MCF 10A (cell line): ENCODE data around the gene GALNT16. TPM values are rescaled to one million over a fixed set of nuclear protein-coding genes. Genes with fewer than 3 reads are reported as not detected.

ENCODE experiments used
- BruUV-seq: library from RNA; stranded (reverse); fragments of 400-500 nt; replicated peaks from 2 replicates; lab custom pipeline; 2021; lab: Mats Ljungman, UMichigan
- CTCF ChIA-PET: fragments of 300-600 bp; sonication (Branson Sonifier 250); formaldehyde crosslinking; extraction: SDS; loops from one replicate; lab custom pipeline; 2021; ENCODE audit warnings: antibody characterized with exemption, inconsistent platforms; lab: Yijun Ruan, JAX
- POLR2A ChIA-PET: fragments of 300-600, 350-650 bp; sonication (Branson Sonifier 250); formaldehyde crosslinking; extraction: SDS; loops from one replicate; lab custom pipeline; 2020; ENCODE audit warnings: antibody characterized with exemption, inconsistent platforms; lab: Yijun Ruan, JAX
- DNase-seq: peaks from one replicate; pipeline ENCODE4 v3.0.0-alpha.2; 2018; ENCODE audit not compliant: unreplicated experiment
- H3K27ac Mint-ChIP-seq: one replicate; pipeline ENCODE4 v1.8.0; 2022; ENCODE audit warnings: mild to moderate bottlenecking, low read depth, mixed read lengths; ENCODE audit not compliant: unreplicated experiment
- H3K27me3 Mint-ChIP-seq: one replicate; pipeline ENCODE4 v1.8.0; 2022; ENCODE audit warnings: mixed read lengths; ENCODE audit not compliant: insufficient read depth, unreplicated experiment
- H3K36me3 Mint-ChIP-seq: one replicate; pipeline ENCODE4 v1.8.0; 2022; ENCODE audit warnings: mild to moderate bottlenecking, moderate library complexity, mixed read lengths; ENCODE audit not compliant: insufficient read depth, unreplicated experiment
- H3K4me1 Mint-ChIP-seq: one replicate; pipeline ENCODE4 v1.8.0; 2022; ENCODE audit warnings: mixed read lengths; ENCODE audit not compliant: insufficient read depth, unreplicated experiment
- H3K4me3 Mint-ChIP-seq: one replicate; pipeline ENCODE4 v1.8.0; 2022; ENCODE audit warnings: mild to moderate bottlenecking, moderate library complexity, mixed read lengths; ENCODE audit not compliant: unreplicated experiment
- H3K9me3 Mint-ChIP-seq: one replicate; pipeline ENCODE4 v1.8.0; 2022; ENCODE audit warnings: mixed read lengths; ENCODE audit not compliant: unreplicated experiment
- intact Hi-C: fragments of 100-400 bp; cut with micrococcal nuclease; formaldehyde crosslinking; loops from 2 replicates; pipeline ENCODE4 v1.14.1; 2022
- total RNA-seq: library from RNA; stranded (reverse); gene quantifications from 2 replicates; pipeline ENCODE4 v1.2.3, GENCODE V29; 2022
- TF ChIP-seq, protein P1 (sequence below): fragments of 200-600 bp; IDR thresholded peaks from one replicate; pipeline ENCODE4 v1.8.0; 2022; ENCODE audit warnings: antibody characterized with exemption, mild to moderate bottlenecking; ENCODE audit not compliant: unreplicated experiment

GALNT16 gene
- total RNA-seq, 1 experiment from 2014 or later = not detected

DNA sequence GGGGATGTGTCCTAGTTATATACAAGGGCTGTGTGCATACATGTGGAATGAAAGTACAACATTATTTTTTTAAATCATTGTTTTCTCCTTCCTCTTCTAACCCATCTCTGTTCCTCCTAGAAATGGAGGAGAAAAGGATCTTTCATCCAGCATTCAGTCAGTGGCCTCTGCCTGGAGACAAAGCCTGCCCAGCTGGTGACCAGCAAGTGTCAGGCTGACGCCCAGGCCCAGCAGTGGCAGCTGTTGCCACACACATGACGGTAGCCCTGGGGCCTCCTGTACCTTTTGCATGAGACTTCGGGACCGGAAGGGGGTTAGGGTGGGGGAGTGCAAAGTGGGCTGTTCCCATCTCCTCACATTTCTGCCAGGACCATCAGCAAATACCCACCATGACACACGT is 92.0 kb downstream of the GALNT16 start:
- CTCF ChIA-PET = no interaction called here

DNA sequence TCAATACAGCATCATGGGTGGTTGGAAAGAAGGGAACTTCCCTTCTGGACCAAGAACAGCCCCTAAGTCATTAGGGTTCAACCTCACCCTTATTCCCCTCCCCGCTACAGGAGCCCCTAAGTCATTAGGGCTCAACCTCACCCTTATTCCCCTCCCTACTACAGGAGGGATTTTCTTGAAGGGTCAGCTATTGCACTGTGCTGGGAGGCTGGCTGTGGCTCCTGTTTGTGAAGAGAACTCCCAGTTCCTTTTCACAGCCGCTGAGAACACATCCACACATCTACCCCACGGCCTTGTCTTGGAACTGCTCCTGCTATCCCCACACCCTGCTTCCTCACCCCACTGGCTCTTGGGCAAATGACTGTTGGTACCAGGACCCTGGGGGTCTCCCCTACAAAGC is 93.2 kb downstream of the GALNT16 start:
- H3K36me3 Mint-ChIP-seq = peaks cover 6% of the 10 kb centered on the region
- DNase-seq = no peak
- ChIA-PET CTCF (no interaction called here), POLR2A (interaction anchor here (1.0 kb wide), 1 partner anchor 21 kb away, joined by 3 read pairs; no protein-coding TSS in a partner anchor)
- no peaks in the 10 kb centered on the region for H3K27me3 Mint-ChIP-seq
- no TSS peak for BruUV-seq
- H3K4me3 Mint-ChIP-seq = no peak overlapping the region
- H3K27ac Mint-ChIP-seq = no peak overlapping the region
- TF ChIP-seq, protein P1, sequence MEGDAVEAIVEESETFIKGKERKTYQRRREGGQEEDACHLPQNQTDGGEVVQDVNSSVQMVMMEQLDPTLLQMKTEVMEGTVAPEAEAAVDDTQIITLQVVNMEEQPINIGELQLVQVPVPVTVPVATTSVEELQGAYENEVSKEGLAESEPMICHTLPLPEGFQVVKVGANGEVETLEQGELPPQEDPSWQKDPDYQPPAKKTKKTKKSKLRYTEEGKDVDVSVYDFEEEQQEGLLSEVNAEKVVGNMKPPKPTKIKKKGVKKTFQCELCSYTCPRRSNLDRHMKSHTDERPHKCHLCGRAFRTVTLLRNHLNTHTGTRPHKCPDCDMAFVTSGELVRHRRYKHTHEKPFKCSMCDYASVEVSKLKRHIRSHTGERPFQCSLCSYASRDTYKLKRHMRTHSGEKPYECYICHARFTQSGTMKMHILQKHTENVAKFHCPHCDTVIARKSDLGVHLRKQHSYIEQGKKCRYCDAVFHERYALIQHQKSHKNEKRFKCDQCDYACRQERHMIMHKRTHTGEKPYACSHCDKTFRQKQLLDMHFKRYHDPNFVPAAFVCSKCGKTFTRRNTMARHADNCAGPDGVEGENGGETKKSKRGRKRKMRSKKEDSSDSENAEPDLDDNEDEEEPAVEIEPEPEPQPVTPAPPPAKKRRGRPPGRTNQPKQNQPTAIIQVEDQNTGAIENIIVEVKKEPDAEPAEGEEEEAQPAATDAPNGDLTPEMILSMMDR = no peak
- peaks cover 5% of the 10 kb centered on the region for H3K4me1 Mint-ChIP-seq
- intact Hi-C loops = no loop called here
- no peaks in the 10 kb centered on the region for H3K9me3 Mint-ChIP-seq

More for the DNA sequence above, 92.0 kb downstream of the GALNT16 start:
- no peaks in the 10 kb centered on the region for H3K9me3 Mint-ChIP-seq
- no peak for DNase-seq
- H3K36me3 Mint-ChIP-seq = peaks cover 6% of the 10 kb centered on the region
- intact Hi-C loops = no loop called here
- BruUV-seq = no TSS peak
- POLR2A ChIA-PET = interaction anchor here (0.8 kb wide), 1 partner anchor 13 kb away, joined by 3 read pairs; no protein-coding TSS in a partner anchor
- H3K4me3 Mint-ChIP-seq = no peak overlapping the region
- TF ChIP-seq, protein P1 = no peak
- H3K4me1 Mint-ChIP-seq = peaks cover 5% of the 10 kb centered on the region
- no peak overlapping the region for H3K27ac Mint-ChIP-seq
- H3K27me3 Mint-ChIP-seq = no peaks in the 10 kb centered on the region

DNA sequence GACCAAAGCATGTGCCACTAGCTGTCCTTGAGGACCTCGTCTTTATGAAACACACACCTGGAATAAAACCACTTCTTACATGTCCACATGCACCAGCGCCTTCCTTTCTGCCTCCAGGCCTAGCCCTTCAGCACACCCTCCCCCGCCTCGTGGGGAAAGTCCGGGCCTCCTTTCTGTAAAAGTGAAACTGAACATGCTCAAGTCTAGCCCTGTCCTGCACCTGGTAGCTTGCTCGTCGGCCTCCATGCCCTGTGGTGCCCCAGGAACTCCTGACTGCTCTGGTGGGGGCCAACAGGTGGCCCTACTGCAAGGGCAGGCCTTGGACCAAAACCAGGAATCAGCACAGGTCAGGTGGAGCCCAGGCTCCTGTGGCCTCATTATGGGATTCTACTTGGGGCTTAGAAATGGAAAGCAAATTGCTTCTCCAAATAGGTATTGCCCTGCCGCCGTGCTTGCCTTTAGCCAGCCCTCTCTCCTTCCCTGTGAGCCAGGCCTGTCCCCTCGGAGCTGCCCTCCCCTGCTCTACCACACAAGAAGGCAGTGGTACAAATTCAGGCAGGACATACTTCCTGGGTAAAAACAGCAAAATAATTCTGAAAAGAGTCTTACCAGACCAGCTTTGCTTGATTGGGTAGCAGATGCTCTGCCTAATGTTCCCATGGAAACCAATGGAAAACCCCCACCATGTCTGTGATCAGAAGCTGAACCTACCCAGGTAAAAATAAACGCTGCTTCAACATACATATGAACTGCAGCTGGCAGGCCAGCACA is 94.6 kb downstream of the GALNT16 start:
- TF ChIP-seq, protein P1 = no peak

DNA sequence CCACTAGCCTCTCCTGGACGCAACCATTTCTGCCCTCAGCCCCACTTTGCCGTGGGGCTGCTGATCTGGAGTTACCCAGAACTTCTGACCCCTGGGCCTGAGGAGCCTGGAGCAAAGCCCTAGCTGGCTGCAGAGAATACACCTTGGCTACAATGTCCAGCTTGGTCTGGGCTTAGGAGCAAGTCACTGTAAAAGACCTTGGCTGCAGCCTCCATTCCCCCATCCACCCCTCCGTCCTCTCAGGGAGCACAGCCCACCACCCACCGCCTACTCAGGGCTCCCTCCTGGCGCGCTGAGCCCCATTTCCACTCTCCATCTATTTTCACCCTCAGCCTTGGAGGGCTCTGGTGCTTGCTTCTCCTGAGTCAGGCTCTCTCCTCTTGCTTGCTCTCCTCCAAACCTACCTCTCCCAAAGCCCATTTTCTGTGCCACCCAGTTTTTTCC is 95.2 kb downstream of the GALNT16 start:
- Mint-ChIP-seq H3K27ac (no peak overlapping the region), H3K27me3 (peaks cover 13% of the 10 kb centered on the region), H3K9me3 (no peaks in the 10 kb centered on the region), H3K36me3 (peaks cover 6% of the 10 kb centered on the region), H3K4me1 (peaks cover 5% of the 10 kb centered on the region), H3K4me3 (no peak overlapping the region)
- intact Hi-C loops = no loop called here
- TF ChIP-seq, protein P1 = no peak
- no peak for DNase-seq
- POLR2A ChIA-PET = no interaction called here
- no TSS peak for BruUV-seq
- CTCF ChIA-PET = interaction anchor here (0.6 kb wide), 1 partner anchor 82 kb away, joined by 3 read pairs; no protein-coding TSS in a partner anchor

More for the DNA sequence above, 94.6 kb downstream of the GALNT16 start:
- BruUV-seq = no TSS peak
- Mint-ChIP-seq H3K4me3 (no peak overlapping the region), H3K27me3 (peaks cover 13% of the 10 kb centered on the region), H3K4me1 (peaks cover 5% of the 10 kb centered on the region), H3K36me3 (peaks cover 6% of the 10 kb centered on the region), H3K27ac (no peak overlapping the region), H3K9me3 (no peaks in the 10 kb centered on the region)
- ChIA-PET POLR2A (interaction anchor here (0.6 kb wide), 1 partner anchor 11 kb away, joined by 3 read pairs; no protein-coding TSS in a partner anchor), CTCF (interaction anchor here (0.6 kb wide), 1 partner anchor 81 kb away, joined by 3 read pairs; no protein-coding TSS in a partner anchor)
- DNase-seq = no peak
- intact Hi-C loops = no loop called here
